H9 (cell line): ENCODE measurements around the gene AXIN2. TPM values are rescaled to one million over a fixed set of nuclear protein-coding genes. Genes with fewer than 3 reads are reported as not detected.

Experiments
- DNase-seq: peaks from one replicate; pipeline ENCODE4 v3.0.0-alpha.2; 2017
- H2AFZ ChIP-seq: one replicate; pipeline ENCODE4 v1.6.1; 2013; ENCODE audit warnings: mild to moderate bottlenecking, low read length, control low read depth, moderate library complexity
- H2AK5ac ChIP-seq: 2 replicates; pipeline ENCODE4 v1.6.1; 2013; ENCODE audit warnings: low read length, control low read depth, mixed read lengths; ENCODE audit not compliant: insufficient read length
- H2BK120ac ChIP-seq: one replicate; pipeline ENCODE4 v1.6.1; 2013; ENCODE audit warnings: low read depth, mild to moderate bottlenecking, low read length, control low read depth, inconsistent platforms; ENCODE audit not compliant: poor library complexity, severe bottlenecking
- H2BK12ac ChIP-seq: 2 replicates; pipeline ENCODE4 v1.6.1; 2013; ENCODE audit warnings: low read length, control low read depth, mixed read lengths, low read depth; ENCODE audit not compliant: insufficient read length
- H2BK15ac ChIP-seq: 2 replicates; pipeline ENCODE4 v1.6.1; 2013; ENCODE audit warnings: low read depth, low read length, control low read depth
- H2BK20ac ChIP-seq: one replicate; pipeline ENCODE4 v1.6.1; 2013; ENCODE audit warnings: low read depth, mild to moderate bottlenecking, low read length, control low read depth, inconsistent platforms; ENCODE audit not compliant: poor library complexity, severe bottlenecking
- H2BK5ac ChIP-seq: 2 replicates; pipeline ENCODE4 v1.6.1; 2013; ENCODE audit warnings: low read length, control low read depth, mixed read lengths; ENCODE audit not compliant: insufficient read length
- H3K14ac ChIP-seq: 2 replicates; pipeline ENCODE4 v1.6.1; 2013; ENCODE audit warnings: low read length, control low read depth; ENCODE audit not compliant: insufficient read depth
- H3K18ac ChIP-seq: 2 replicates; pipeline ENCODE4 v1.6.1; 2013; ENCODE audit warnings: low read depth, mild to moderate bottlenecking, mixed read lengths, low read length, control low read depth; ENCODE audit not compliant: insufficient read length
- H3K23ac ChIP-seq: 2 replicates; pipeline ENCODE4 v1.6.1; 2013; ENCODE audit warnings: low read length, control low read depth, mixed read lengths, low read depth; ENCODE audit not compliant: insufficient read length
- H3K23me2 ChIP-seq: 2 replicates; pipeline ENCODE4 v1.6.1; 2013; ENCODE audit warnings: low read depth, mild to moderate bottlenecking, mixed read lengths, low read length, control low read depth; ENCODE audit not compliant: insufficient read length, poor library complexity, severe bottlenecking
- H3K27ac ChIP-seq: 2 replicates; pipeline ENCODE4 v1.5.1; 2013; ENCODE audit warnings: low read length, control low read depth, mixed read lengths, low read depth; ENCODE audit not compliant: insufficient read length
- H3K27me3 ChIP-seq: 2 replicates; pipeline ENCODE4 v1.6.1; 2013; ENCODE audit warnings: low read length, control low read depth, inconsistent platforms; ENCODE audit not compliant: insufficient read depth
- H3K4ac ChIP-seq: 2 replicates; pipeline ENCODE4 v1.6.1; 2013; ENCODE audit warnings: low read depth, mild to moderate bottlenecking, control low read depth, inconsistent platforms, low read length, moderate library complexity
- H3K4me1 ChIP-seq: 2 replicates; pipeline ENCODE4 v1.6.1; 2013; ENCODE audit warnings: low read length, control low read depth, inconsistent platforms; ENCODE audit not compliant: insufficient read depth
- H3K4me2 ChIP-seq: 2 replicates; pipeline ENCODE4 v1.6.1; 2013; ENCODE audit warnings: low read length, control low read depth, mixed read lengths; ENCODE audit not compliant: insufficient read length, insufficient read depth
- H3K56ac ChIP-seq: 2 replicates; pipeline ENCODE4 v1.6.1; 2013; ENCODE audit warnings: low read depth, mild to moderate bottlenecking, mixed read lengths, low read length, control low read depth; ENCODE audit not compliant: insufficient read length
- H3K79me1 ChIP-seq: 2 replicates; pipeline ENCODE4 v1.6.1; 2013; ENCODE audit warnings: low read depth, mild to moderate bottlenecking, moderate library complexity, low read length, control low read depth, inconsistent platforms; ENCODE audit not compliant: insufficient read depth, poor library complexity, severe bottlenecking
- H3K79me2 ChIP-seq: 2 replicates; pipeline ENCODE4 v1.6.1; 2013; ENCODE audit warnings: low read length, control low read depth, inconsistent platforms; ENCODE audit not compliant: insufficient read depth
- H3K9ac ChIP-seq: 2 replicates; pipeline ENCODE4 v1.6.1; 2013; ENCODE audit warnings: low read length, control low read depth, mixed read lengths; ENCODE audit not compliant: insufficient read length; ENCODE audit errors: extremely low read depth
- H3K9me3 ChIP-seq: one replicate; pipeline ENCODE4 v1.6.1; 2013; ENCODE audit warnings: low read depth, low read length, inconsistent platforms; ENCODE audit not compliant: control insufficient read depth
- H3T11ph ChIP-seq: one replicate; pipeline ENCODE4 v1.6.1; 2013; ENCODE audit warnings: mild to moderate bottlenecking, low read length, control low read depth, inconsistent platforms
- H4K20me1 ChIP-seq: one replicate; pipeline ENCODE4 v1.6.1; 2013; ENCODE audit not compliant: control insufficient read depth, insufficient read length, insufficient read depth
- H4K5ac ChIP-seq: 2 replicates; pipeline ENCODE4 v1.6.1; 2013; ENCODE audit warnings: low read depth, mild to moderate bottlenecking, mixed read lengths, low read length, control low read depth; ENCODE audit not compliant: insufficient read length
- H4K8ac ChIP-seq: replicated peaks from 2 replicates; pipeline ENCODE4 v1.6.1; 2013; ENCODE audit warnings: low read length, control low read depth, mixed read lengths, low read depth; ENCODE audit not compliant: insufficient read length
- H4K91ac ChIP-seq: 2 replicates; pipeline ENCODE4 v1.6.1; 2013; ENCODE audit warnings: low read depth, mild to moderate bottlenecking, moderate library complexity, mixed read lengths, low read length, control low read depth; ENCODE audit not compliant: insufficient read length
- H3K27ac Mint-ChIP-seq, 3 experiments: 2 replicates in 2 of 3; 3 replicates in 1 of 3; pipeline ENCODE4 v1.8.0; 2020 to 2021; ENCODE audit warnings: mixed read lengths in 3 of 3, mild to moderate bottlenecking in 1 of 3, moderate library complexity in 1 of 3
- H3K27me3 Mint-ChIP-seq: 2 replicates; pipeline ENCODE4 v1.8.0; 2021; ENCODE audit warnings: low read depth, mild to moderate bottlenecking, moderate library complexity, mixed read lengths
- H3K36me3 Mint-ChIP-seq, 3 experiments: 2 replicates in 2 of 3; 3 replicates in 1 of 3; pipeline ENCODE4 v1.8.0; 2020 to 2021; ENCODE audit warnings: low read depth in 3 of 3, mixed read lengths in 3 of 3; ENCODE audit not compliant: insufficient read depth in 1 of 3
- H3K4me1 Mint-ChIP-seq, 2 experiments: 2 replicates each; pipeline ENCODE4 v1.8.0; 2020; ENCODE audit warnings: mixed read lengths in 2 of 2
- H3K4me3 Mint-ChIP-seq, 2 experiments: 2 replicates in 1 of 2; 3 replicates in 1 of 2; pipeline ENCODE4 v1.8.0; 2020 to 2021; ENCODE audit warnings: mild to moderate bottlenecking in 2 of 2, mixed read lengths in 2 of 2, moderate library complexity in 1 of 2
- H3K9me3 Mint-ChIP-seq, 2 experiments: 2 replicates in 1 of 2; 3 replicates in 1 of 2; pipeline ENCODE4 v1.8.0; 2020; ENCODE audit warnings: mild to moderate bottlenecking in 2 of 2, mixed read lengths in 2 of 2, moderate library complexity in 1 of 2
- CTCF ChIP-seq: fragments of 200-600 bp; sonication (generic); conservative IDR thresholded peaks from 3 replicates; pipeline ENCODE4 v1.8.0; 2021; ENCODE audit warnings: antibody characterized with exemption, mild to moderate bottlenecking
- WGBS: extraction: QIAGEN DNeasy Blood & Tissue Kit; methylation state at CpG from one replicate; pipeline ENCODE4 v1.1.7; 2013; ENCODE audit warnings: missing lambda C conversion rate, low lambda C conversion rate, mixed read lengths; ENCODE audit not compliant: insufficient read length; ENCODE audit errors: extremely low coverage; 5-methylcytosine and 5-hydroxymethylcytosine counted together
- total RNA-seq: library from RNA; stranded (reverse); gene quantifications from 2 replicates; pipeline ENCODE4 v1.2.1, GENCODE V29; 2021

The AXIN2 gene
- total RNA-seq, 1 experiment from 2014 or later: 35.0 TPM

GRCh38 chr17:65511316-65511715 is 50.1 kb downstream of the AXIN2 start:
- Mint-ChIP-seq H3K27me3 (peaks cover 4% of the 10 kb centered on the region), H3K27ac (no peak overlapping the region), H3K4me3 (no peak overlapping the region), H3K9me3 (peaks cover 2 to 5% of the 10 kb centered on the region in 2 experiments), H3K4me1 (peaks cover 5 to 10% of the 10 kb centered on the region in 2 experiments), H3K36me3 (peaks cover 0 to 8% (median 2%) of the 10 kb centered on the region in 3 experiments; a peak in 3 of 7 replicates)
- H3K9me3 ChIP-seq: no peaks in the 10 kb centered on the region
- no peak overlapping the region for H2BK5ac ChIP-seq
- no peak overlapping the region for H3K56ac ChIP-seq
- WGBS: no CpG with 5 or more reads among the region's 3 CpGs
- H3K79me1 ChIP-seq: no peaks in the 10 kb centered on the region
- H3K4me2 ChIP-seq: no peak overlapping the region
- no peak overlapping the region for H2BK12ac ChIP-seq
- no peak overlapping the region for H4K91ac ChIP-seq
- H2AFZ ChIP-seq: no peak overlapping the region
- H3K14ac ChIP-seq: no peak overlapping the region
- no peaks in the 10 kb centered on the region for H4K20me1 ChIP-seq
- H3T11ph ChIP-seq: no peak overlapping the region
- no peak overlapping the region for H3K23ac ChIP-seq
- no peaks in the 10 kb centered on the region for H3K27me3 ChIP-seq
- no peak overlapping the region for H3K27ac ChIP-seq
- H3K9ac ChIP-seq: no peak overlapping the region
- no peak for DNase-seq
- no peak overlapping the region for H2BK120ac ChIP-seq
- H3K4ac ChIP-seq: no peak overlapping the region
- no peak overlapping the region for H2AK5ac ChIP-seq
- no peaks in the 10 kb centered on the region for H3K79me2 ChIP-seq
- no peak overlapping the region for H4K5ac ChIP-seq
- no peak overlapping the region for H4K8ac ChIP-seq
- H3K18ac ChIP-seq: no peak overlapping the region
- no peak for TF ChIP-seq CTCF
- no peak overlapping the region for H2BK15ac ChIP-seq
- H3K23me2 ChIP-seq: no peaks in the 10 kb centered on the region
- no peak overlapping the region for H2BK20ac ChIP-seq
- H3K4me1 ChIP-seq: peaks cover 2% of the 10 kb centered on the region; the same call in 1 of the 2 replicates
